Fibroblast of the aortic adventitia (primary cell): Measurements from ENCODE around the gene GPC1. TPM values are rescaled to one million over a fixed set of nuclear protein-coding genes. Genes with fewer than 3 reads are reported as not detected.

Source experiments
- DNase-seq: peaks from one replicate; pipeline ENCODE4 v3.0.0-alpha.2; 2010; ENCODE audit warnings: low read depth
- H3K4me3 ChIP-seq: 2 replicates; pipeline ENCODE4 v1.5.1; 2011; ENCODE audit warnings: low read depth, mild to moderate bottlenecking, control low read depth, low read length, moderate library complexity
- total RNA-seq: library from RNA; depleted of rRNA; stranded (reverse); fragments of >200 nt; gene quantifications from 2 replicates; pipeline ENCODE4 v1.2.3, GENCODE V29; 2012; ENCODE audit warnings: low replicate concordance
- TF ChIP-seq, protein P1 (sequence below): IDR thresholded peaks from 2 replicates; pipeline ENCODE4 v1.5.1; 2011; ENCODE audit warnings: mild to moderate bottlenecking, low read length, control low read depth, inconsistent platforms; ENCODE audit not compliant: insufficient read depth

The GPC1 gene
- total RNA-seq, 1 donor: 44.7 TPM

- H3K4me3 ChIP-seq: no peak overlapping the region
- no peak for DNase-seq
- TF ChIP-seq, protein P1, sequence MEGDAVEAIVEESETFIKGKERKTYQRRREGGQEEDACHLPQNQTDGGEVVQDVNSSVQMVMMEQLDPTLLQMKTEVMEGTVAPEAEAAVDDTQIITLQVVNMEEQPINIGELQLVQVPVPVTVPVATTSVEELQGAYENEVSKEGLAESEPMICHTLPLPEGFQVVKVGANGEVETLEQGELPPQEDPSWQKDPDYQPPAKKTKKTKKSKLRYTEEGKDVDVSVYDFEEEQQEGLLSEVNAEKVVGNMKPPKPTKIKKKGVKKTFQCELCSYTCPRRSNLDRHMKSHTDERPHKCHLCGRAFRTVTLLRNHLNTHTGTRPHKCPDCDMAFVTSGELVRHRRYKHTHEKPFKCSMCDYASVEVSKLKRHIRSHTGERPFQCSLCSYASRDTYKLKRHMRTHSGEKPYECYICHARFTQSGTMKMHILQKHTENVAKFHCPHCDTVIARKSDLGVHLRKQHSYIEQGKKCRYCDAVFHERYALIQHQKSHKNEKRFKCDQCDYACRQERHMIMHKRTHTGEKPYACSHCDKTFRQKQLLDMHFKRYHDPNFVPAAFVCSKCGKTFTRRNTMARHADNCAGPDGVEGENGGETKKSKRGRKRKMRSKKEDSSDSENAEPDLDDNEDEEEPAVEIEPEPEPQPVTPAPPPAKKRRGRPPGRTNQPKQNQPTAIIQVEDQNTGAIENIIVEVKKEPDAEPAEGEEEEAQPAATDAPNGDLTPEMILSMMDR: no peak
These were observed 12.7 kb upstream of the GPC1 start for GRCh38 chr2:240422658-240423329.

DNA sequence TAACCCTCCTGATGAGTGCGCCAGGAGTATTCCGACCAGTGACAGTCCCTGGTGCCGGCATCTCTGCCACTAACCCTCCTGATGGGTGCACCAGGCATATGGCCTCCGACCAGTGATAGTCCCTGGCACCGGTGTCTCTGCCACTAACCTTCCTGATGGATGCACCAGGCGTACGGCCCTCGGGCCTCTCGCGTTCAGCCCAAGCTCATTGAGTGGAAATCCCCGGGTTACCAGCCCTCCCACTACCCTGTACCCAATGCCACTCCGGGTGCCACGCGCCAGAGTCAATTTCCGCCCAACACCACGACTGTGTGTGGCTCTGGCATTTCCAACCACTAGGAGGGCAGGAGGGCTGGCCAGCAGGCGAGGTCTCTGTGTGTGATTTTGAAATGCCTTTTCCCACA, 11.7 kb upstream of the GPC1 start:
- DNase-seq: no peak
- no peak overlapping the region for H3K4me3 ChIP-seq
- TF ChIP-seq, protein P1: no peak

DNA sequence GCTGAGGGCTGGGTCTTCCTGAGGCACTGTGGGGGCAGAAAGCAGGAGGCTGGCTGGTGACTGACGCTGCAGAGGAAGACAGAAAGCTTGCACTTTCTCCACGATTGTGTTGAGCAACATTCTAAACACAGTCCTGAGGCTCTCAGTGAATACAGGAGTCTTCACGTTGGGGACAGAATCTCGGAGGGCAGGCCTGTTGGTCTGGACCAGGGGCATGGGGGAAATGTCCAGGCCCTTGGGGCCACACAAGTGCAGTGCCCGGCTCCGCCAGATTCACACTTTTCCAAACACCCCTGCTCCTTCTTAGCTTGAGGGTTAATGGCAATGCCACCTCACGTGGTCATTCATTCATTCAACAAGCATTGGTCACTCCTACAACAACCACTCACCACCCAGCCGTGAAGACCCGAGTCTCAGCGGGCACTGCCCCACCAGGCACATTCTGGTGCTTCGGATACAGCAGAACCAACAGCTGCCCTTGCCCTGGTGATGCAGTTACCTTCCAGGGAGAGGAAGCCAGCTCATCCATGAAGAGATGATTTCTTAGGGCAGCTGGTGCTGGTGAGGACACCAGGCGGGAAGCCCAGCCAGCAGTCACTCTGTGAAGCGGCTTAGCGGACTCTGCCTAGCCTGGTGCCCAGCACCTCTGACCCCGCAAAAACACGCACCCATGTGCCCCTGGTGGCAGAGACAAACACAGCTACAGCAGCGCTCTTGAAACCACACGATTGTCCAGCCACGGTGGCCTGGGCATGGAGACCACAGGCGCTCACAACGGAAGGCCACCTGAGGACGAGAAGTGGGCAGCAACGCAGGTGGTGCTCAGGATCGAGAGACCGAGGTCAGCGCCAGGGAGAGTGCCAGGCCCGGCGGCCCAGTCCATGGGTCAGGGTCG, 10.9 kb upstream of the GPC1 start:
- no peak for DNase-seq
- TF ChIP-seq, protein P1: no peak
- no peak overlapping the region for H3K4me3 ChIP-seq

DNA sequence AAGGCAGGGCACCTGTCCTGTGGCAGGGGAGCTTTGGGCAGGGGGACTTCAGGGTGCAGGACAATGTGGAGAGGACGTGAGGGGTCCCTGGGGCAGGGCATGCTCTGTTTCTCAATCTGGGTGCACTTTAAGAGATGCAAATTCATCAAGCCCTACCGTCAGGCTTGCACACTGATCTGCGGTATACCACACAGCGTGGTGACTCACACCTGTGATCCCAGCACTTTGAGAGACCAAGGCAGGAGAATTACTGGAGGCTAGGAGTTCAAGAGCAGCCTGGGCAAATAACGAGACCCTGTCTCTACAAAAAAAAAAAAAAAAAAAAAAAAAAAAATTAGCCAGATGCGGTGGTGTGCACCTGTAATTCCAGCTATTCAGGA, 10.2 kb upstream of the GPC1 start:
- TF ChIP-seq, protein P1: no peak
- no peak for DNase-seq
- H3K4me3 ChIP-seq: no peak overlapping the region

DNA sequence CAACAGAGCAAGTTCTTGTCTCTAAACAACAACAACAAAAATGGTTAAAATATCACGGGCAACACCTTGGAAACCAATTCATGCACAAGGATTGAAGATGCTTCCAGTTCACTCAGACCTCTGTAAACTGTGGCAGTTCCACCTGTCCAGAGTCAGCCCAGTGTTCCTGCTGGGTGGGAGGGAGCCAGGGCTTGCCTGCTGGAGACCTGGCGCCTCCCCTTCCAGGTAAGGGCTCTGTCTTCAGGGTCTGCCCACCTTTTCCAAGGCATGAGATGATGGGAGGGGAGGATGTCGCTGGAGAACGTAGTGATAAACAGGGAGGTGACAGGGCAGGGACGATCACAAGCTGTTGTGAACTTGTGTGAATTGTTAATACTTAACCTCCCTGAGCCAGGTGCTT, 9.8 kb upstream of the GPC1 start:
- TF ChIP-seq, protein P1: no peak
- no peak for DNase-seq
- H3K4me3 ChIP-seq: no peak overlapping the region

DNA sequence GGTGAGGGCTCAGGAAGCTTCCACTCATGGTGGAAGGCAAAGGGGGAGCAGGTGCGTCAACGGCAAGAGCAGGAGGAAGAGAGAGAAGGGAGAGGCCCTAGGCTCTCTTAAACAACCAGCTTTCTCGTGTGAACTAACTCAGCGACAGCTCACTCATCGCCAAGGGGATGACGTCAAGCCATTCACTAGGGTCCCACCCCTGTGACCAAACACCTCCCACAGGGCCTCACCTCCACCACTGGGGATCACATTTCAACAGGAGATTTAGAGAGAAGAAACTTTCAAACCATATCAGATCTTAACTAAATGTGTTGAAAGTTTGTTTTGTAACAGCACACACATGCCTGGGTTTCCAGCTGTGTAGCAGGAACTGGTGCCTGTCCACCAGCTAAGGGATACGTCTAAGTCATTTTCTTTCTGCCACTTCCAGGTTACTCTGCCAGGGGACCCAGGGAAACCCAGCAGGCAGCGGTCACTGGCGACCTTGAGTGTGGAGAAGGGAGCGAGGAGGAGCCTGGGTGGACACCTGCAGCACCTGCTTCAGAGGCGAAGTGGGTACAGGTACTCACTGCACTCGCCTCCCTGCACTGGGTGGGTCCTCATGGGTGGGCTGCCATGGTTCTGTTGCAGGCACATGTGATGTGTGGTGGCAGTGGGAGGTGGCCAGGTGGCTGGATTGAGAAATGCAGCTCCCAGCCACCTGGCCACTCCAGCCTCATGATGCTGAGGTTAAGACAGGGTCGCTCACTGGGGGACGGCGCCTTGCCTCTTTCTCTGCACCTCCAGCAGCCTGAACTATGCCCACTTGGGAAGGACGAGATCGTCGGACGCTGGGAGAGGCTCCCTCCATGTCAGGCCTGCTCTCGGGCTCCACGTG, 8.4 kb upstream of the GPC1 start:
- no peak overlapping the region for H3K4me3 ChIP-seq
- TF ChIP-seq, protein P1: no peak
- peak; percentile 49 for DNase-seq
